GM23338 (cell line): ENCODE measurements around the gene ALOX5AP. TPM values are rescaled to one million over a fixed set of nuclear protein-coding genes. Genes with fewer than 3 reads are reported as not detected.

Source experiments
- ATAC-seq: fragments of 200-7000 bp; cut with Tn5 transposase; 3 replicates; pipeline ENCODE4 v1.9.1; 2020
- DNase-seq: peaks from one replicate; pipeline ENCODE4 v3.0.0-alpha.2; 2015; ENCODE audit warnings: low spot score
- H2AFZ ChIP-seq: fragments of 200-600 bp; sonication (generic); 2 replicates; pipeline ENCODE4 v1.8.0; 2016; ENCODE audit warnings: antibody characterized with exemption, mild to moderate bottlenecking, moderate library complexity
- H3F3A ChIP-seq: fragments of 200-600 bp; sonication (generic); replicated peaks from 2 replicates; pipeline ENCODE4 v1.8.0; 2017; ENCODE audit warnings: antibody characterized with exemption, mixed run types, low read depth
- H3K27ac ChIP-seq: fragments of 200-600 bp; sonication (generic); 2 replicates; pipeline ENCODE4 v1.6.1; 2016; ENCODE audit warnings: low read depth
- H3K27me3 ChIP-seq: fragments of 200-600 bp; sonication (generic); 2 replicates; pipeline ENCODE4 v1.8.0; 2016; ENCODE audit warnings: mild to moderate bottlenecking, mixed run types, moderate library complexity; ENCODE audit not compliant: insufficient read depth
- H3K36me3 ChIP-seq: fragments of 200-600 bp; sonication (generic); 2 replicates; pipeline ENCODE4 v1.8.0; 2016; ENCODE audit warnings: mild to moderate bottlenecking; ENCODE audit not compliant: insufficient read depth
- H3K4me1 ChIP-seq: fragments of 200-600 bp; sonication (generic); 2 replicates; pipeline ENCODE4 v1.8.0; 2016; ENCODE audit warnings: mild to moderate bottlenecking, moderate library complexity; ENCODE audit not compliant: insufficient read depth
- H3K4me2 ChIP-seq: fragments of 200-600 bp; sonication (generic); 2 replicates; pipeline ENCODE4 v1.7.1; 2017; ENCODE audit warnings: mixed run types
- H3K4me3 ChIP-seq: fragments of 200-600 bp; sonication (generic); 2 replicates; pipeline ENCODE4 v1.6.1; 2016; ENCODE audit warnings: mixed run types
- H3K79me2 ChIP-seq: fragments of 200-600 bp; sonication (generic); replicated peaks from 2 replicates; pipeline ENCODE4 v1.8.0; 2017; ENCODE audit warnings: mild to moderate bottlenecking; ENCODE audit not compliant: insufficient read depth
- H3K9me2 ChIP-seq: fragments of 200-600 bp; sonication (generic); 2 replicates; pipeline ENCODE4 v1.8.0; 2017; ENCODE audit not compliant: insufficient read depth
- H4K20me1 ChIP-seq: fragments of 200-600 bp; sonication (generic); replicated peaks from 2 replicates; pipeline ENCODE4 v1.8.0; 2017; ENCODE audit warnings: mild to moderate bottlenecking; ENCODE audit not compliant: insufficient read depth
- H3K27ac Mint-ChIP-seq: 2 replicates; pipeline ENCODE4 v1.8.0; 2020; ENCODE audit warnings: inconsistent platforms, mild to moderate bottlenecking, moderate library complexity, mixed read lengths
- H3K27me3 Mint-ChIP-seq: 3 replicates; pipeline ENCODE4 v1.8.0; 2022; ENCODE audit warnings: low read depth, mild to moderate bottlenecking, moderate library complexity, mixed read lengths, inconsistent platforms; ENCODE audit not compliant: insufficient read depth, poor library complexity
- H3K36me3 Mint-ChIP-seq: 3 replicates; pipeline ENCODE4 v1.8.0; 2021; ENCODE audit warnings: low read depth, mild to moderate bottlenecking, inconsistent platforms, moderate library complexity, mixed read lengths
- H3K4me1 Mint-ChIP-seq: 3 replicates; pipeline ENCODE4 v1.8.0; 2020; ENCODE audit warnings: mild to moderate bottlenecking, inconsistent platforms, mixed read lengths
- H3K4me3 Mint-ChIP-seq: 3 replicates; pipeline ENCODE4 v1.8.0; 2021; ENCODE audit warnings: moderate library complexity, mild to moderate bottlenecking, inconsistent platforms, mixed read lengths
- H3K9me3 Mint-ChIP-seq: 3 replicates; pipeline ENCODE4 v1.8.0; 2020; ENCODE audit warnings: moderate library complexity, mild to moderate bottlenecking, inconsistent platforms, mixed read lengths
- STAT1 ChIP-seq: IDR thresholded peaks from one replicate; pipeline ENCODE4 v1.6.1; 2016; ENCODE audit warnings: antibody characterized with exemption; ENCODE audit not compliant: unreplicated experiment
- ZNF114 ChIP-seq: fragments of 250-450 bp; sonication (Bioruptor Pico); IDR thresholded peaks from 2 replicates; pipeline ENCODE4 v1.5.0; 2020; ENCODE audit warnings: mild to moderate bottlenecking, moderate library complexity
- ZNF462 ChIP-seq: fragments of 250-450 bp; sonication (Bioruptor Pico); IDR thresholded peaks from 2 replicates; pipeline ENCODE4 v1.5.0; 2020; ENCODE audit warnings: mild to moderate bottlenecking, moderate library complexity
- polyA plus RNA-seq: library from polyadenylated mRNA; unstranded; fragments of >200 nt; fragmentation: Nextera tagmentation; extraction: Ambion mirVana; gene quantifications from 2 replicates; pipeline ENCODE4 v1.2.1, GENCODE V29; 2016
- total RNA-seq: library from RNA; depleted of rRNA; stranded (reverse); fragments of >200 nt; shearing (Covaris generic); gene quantifications from 2 replicates; pipeline ENCODE4 v1.2.3, GENCODE V29; 2014

The ALOX5AP gene
- total and polyA plus RNA-seq, 2 experiments from 2014 or later = 0.23 TPM; not detected in 1

- TF ChIP-seq ZNF462 = no peak
- TF ChIP-seq ZNF114 = no peak
These were observed 51.3 kb downstream of the ALOX5AP start (continued) for GRCh38 chr13:30786648-30787047.

GRCh38 chr13:30787738-30788525 is 52.6 kb downstream of the ALOX5AP start:
- DNase-seq (no peak), ATAC-seq (no peak)
- no peaks in the 10 kb centered on the region; the same call in 2 of the 3 replicates for H3K9me3 Mint-ChIP-seq
- H3K36me3 Mint-ChIP-seq = no peaks in the 10 kb centered on the region
- H3K4me3 Mint-ChIP-seq = no peak overlapping the region
- TF ChIP-seq STAT1 = no peak
- H3K27ac Mint-ChIP-seq = no peak overlapping the region
- H3K36me3 ChIP-seq = no peaks in the 10 kb centered on the region
- no peak overlapping the region for H3K4me3 ChIP-seq
- H3K27me3 ChIP-seq = no peaks in the 10 kb centered on the region
- no peaks in the 10 kb centered on the region for H4K20me1 ChIP-seq
- peaks cover 3% of the 10 kb centered on the region; the same call in 1 of the 2 replicates for H3K9me2 ChIP-seq
- H2AFZ ChIP-seq = no peak overlapping the region
- no peaks in the 10 kb centered on the region for H3K4me1 ChIP-seq
- H3K4me1 Mint-ChIP-seq = peaks cover 4% of the 10 kb centered on the region; the same call in 2 of the 3 replicates
- no peak overlapping the region for H3K27ac ChIP-seq
- no peaks in the 10 kb centered on the region for H3K27me3 Mint-ChIP-seq
- H3K79me2 ChIP-seq = no peaks in the 10 kb centered on the region
- H3F3A ChIP-seq = no peaks in the 10 kb centered on the region
- no peak overlapping the region for H3K4me2 ChIP-seq
